PC-9 (cell line): ENCODE results near the gene OIP5.

Experiments used
- CTCF ChIP-seq: fragments of 200-600 bp; sonication (generic); conservative IDR thresholded peaks from 2 replicates; pipeline ENCODE4 v1.6.1; 2017; ENCODE audit warnings: mixed run types, antibody characterized with exemption, mild to moderate bottlenecking, moderate library complexity
- EZH2 ChIP-seq: fragments of 200-600 bp; sonication (generic); IDR thresholded peaks from 2 replicates; pipeline ENCODE4 v1.8.0; 2017; ENCODE audit warnings: antibody characterized with exemption, low read depth

GRCh38 chr15:41289953-41290352, 42.4 kb downstream of the OIP5 start:
- no peak for TF ChIP-seq CTCF
- no peak for TF ChIP-seq EZH2
